ENCODE measurements around the gene GABRB1.

DNA sequence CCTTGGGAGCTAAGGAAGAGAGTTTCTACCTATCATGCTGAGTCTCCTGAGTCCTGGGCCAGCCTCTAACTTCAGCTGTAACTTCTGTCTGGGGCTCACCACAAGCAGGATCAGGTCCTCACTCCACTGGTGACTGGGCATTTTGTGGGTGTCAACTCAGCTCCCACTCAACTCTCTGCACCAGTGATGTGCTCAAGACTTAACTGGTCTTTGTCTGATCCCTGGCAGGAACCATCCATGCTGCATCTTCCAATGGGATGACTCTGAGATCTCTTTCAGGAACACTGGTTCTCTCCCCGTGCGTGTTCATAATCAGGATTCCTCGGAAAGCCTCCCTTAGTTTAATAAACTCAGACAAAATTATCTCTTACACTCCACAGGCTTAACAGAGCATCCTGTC, 349.8 kb downstream of the GABRB1 start:
- TF ChIP-seq EZH2 (optimal IDR thresholded peaks at IDR 0.05; ENCODE audit: low read depth, low read length), result no peak
- TF ChIP-seq, protein P1, sequence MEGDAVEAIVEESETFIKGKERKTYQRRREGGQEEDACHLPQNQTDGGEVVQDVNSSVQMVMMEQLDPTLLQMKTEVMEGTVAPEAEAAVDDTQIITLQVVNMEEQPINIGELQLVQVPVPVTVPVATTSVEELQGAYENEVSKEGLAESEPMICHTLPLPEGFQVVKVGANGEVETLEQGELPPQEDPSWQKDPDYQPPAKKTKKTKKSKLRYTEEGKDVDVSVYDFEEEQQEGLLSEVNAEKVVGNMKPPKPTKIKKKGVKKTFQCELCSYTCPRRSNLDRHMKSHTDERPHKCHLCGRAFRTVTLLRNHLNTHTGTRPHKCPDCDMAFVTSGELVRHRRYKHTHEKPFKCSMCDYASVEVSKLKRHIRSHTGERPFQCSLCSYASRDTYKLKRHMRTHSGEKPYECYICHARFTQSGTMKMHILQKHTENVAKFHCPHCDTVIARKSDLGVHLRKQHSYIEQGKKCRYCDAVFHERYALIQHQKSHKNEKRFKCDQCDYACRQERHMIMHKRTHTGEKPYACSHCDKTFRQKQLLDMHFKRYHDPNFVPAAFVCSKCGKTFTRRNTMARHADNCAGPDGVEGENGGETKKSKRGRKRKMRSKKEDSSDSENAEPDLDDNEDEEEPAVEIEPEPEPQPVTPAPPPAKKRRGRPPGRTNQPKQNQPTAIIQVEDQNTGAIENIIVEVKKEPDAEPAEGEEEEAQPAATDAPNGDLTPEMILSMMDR (IDR thresholded peaks at IDR 0.05; ENCODE audit: low read length), result no peak
- TF ChIP-seq EZH2phosphoT487 (IDR thresholded peaks at IDR 0.05; ENCODE audit: low read length), result no peak
